ENCODE results near the gene CYP2B6. TPM values are rescaled to one million over a fixed set of nuclear protein-coding genes. Genes with fewer than 3 reads are reported as not detected.
A peak's percentile ranks its signal among the peaks of the same experiment; 100 is the strongest.
"Not testable (repeated sequence)": the region's sequence is repeated elsewhere in the genome, so short reads cannot be mapped to it uniquely, and the experiment has no call there.

CYP2B6 gene
- not detected for total RNA-seq

DNA sequence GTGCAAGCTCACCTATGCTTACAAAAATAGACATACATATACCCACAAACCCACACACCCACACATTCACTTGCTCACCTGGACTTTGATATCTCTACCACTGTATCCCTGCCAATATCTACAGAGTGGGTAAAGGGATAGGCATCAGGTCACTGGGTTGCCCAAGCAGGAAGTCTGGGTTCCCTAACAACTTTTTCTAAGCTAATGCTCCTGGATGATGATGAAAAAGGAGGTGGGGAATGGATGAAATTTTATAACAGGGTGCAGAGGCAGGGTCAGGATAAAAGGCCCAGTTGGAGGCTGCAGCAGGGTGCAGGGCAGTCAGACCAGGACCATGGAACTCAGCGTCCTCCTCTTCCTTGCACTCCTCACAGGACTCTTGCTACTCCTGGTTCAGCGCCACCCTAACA is at the start of gene CYP2B6:
TSS of gene CYP2B6 (plus strand) at position 311 of the 410 bp plus-strand sequence. CDS start at position 335, 24 bp downstream.
- DNase-seq (ENCODE audit: low spot score) (no peak), ATAC-seq (no peak)
- intact Hi-C loops (cut with DNase I), result no loop called here

DNA sequence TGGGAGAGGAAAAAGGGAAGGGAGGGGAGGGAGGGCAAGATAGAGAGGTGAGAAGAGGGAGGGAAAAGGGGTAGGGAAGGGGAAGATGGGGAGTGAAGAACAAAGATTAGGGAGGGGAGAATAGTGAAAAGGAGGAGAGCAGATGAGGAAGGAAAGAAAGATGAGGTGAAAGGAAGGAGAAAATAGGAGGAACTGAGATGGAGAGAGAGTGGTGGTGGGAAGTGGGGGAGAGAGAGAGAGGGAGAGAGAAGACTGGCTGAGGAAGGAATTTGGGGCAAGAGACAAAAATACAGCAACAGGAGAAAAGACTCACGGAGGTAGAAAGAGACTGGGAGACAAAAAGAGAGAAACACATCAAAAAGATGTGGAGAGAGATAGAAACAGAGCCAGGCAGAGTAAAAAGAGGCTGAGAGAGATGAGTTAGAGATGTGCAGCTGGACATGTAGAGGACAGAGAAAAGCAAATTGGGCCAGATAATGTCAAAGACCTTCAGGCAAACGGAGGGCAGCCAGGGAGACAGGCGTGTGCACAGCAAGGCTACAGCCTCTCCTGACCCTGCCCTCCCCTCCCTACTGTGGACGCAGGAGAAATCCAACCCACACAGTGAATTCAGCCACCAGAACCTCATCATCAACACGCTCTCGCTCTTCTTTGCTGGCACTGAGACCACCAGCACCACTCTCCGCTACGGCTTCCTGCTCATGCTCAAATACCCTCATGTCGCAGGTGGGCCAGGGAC is 49.4 kb upstream of the CYP2B6 start:
- DNase-seq (ENCODE audit: low spot score) (no peak), ATAC-seq (no peak)
- intact Hi-C loops (cut with DNase I), result no loop called here

GRCh38 chr19:40945645-40946044 is 45.4 kb upstream of the CYP2B6 start:
- intact Hi-C loops (cut with DNase I), result no loop called here
- no peak for DNase-seq (ENCODE audit: low spot score)
- ATAC-seq, result no peak

DNA sequence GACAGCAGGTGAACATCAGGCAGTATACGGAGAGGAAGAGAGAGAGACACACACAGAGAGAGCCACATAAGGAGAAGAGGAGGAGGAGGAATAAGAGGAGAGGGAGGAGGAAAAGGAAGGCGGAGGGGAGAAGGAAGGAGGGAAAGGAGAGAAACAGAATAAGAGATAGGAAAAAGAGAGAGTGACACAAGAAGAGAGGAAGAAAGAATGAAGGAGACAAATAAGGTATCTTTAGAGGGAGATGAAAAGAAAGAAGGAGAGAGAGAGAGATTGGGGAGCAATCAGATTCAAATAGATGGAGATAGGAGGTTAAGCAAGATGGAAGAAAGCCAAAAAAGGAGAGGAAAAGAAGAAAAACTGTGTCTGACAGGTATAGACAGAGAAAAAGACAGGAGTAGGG is 44.0 kb upstream of the CYP2B6 start:
- DNase-seq (ENCODE audit: low spot score), result no peak
- ATAC-seq, result no peak
- intact Hi-C loops (cut with DNase I), result no loop called here

DNA sequence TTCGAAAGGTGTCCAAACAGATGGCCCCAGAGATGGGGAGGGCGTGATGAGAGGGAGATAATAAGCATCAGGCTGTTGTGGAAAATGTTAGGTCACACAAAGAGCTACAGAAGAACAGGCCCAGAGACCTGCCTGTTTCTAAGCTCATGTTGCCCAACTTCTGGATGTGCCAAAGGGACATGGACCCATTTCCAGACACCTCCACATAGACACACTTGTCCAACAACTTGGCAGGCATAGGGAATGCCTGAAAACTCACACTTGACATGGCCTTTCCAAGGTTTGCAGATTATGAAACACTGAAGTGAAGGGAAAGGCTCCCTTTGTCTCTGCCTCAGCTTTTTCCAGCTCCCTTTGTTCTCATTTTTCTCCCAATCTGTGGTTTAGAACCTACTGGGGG is 43.5 kb upstream of the CYP2B6 start:
- intact Hi-C loops (cut with DNase I), result no loop called here
- no peak for DNase-seq (ENCODE audit: low spot score)
- ATAC-seq, result no peak

DNA sequence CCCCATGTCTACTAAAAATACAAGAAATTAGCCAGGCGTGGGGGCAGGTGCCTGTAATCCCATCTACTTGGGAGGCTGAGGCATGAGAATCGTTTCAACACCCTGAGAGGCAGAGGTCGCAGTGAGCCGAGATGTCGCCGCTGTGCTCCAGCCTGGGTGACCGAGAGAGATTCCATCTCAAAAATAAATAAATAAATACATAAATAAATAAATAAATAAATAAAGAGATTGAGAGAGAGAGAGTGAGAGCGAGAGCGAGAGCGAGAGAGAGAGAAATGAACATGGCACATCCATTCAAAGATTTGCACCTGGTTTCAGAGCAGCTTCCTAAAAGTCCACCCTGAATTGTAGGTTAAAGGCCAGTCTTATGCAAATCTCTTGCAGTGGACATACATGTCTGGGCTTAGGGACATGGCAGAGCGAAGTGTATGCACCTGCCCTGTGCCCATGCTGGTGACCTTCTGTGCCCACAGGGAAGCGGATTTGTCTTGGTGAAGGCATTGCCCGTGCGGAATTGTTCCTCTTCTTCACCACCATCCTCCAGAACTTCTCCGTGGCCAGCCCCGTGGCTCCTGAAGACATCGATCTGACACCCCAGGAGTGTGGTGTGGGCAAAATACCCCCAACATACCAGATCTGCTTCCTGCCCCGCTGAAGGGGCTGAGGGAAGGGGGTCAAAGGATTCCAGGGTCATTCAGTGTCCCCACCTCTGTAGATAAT is 42.3 kb upstream of the CYP2B6 start:
- intact Hi-C loops (cut with DNase I), result no loop called here
- DNase-seq (ENCODE audit: low spot score) (no peak), ATAC-seq (no peak)

DNA sequence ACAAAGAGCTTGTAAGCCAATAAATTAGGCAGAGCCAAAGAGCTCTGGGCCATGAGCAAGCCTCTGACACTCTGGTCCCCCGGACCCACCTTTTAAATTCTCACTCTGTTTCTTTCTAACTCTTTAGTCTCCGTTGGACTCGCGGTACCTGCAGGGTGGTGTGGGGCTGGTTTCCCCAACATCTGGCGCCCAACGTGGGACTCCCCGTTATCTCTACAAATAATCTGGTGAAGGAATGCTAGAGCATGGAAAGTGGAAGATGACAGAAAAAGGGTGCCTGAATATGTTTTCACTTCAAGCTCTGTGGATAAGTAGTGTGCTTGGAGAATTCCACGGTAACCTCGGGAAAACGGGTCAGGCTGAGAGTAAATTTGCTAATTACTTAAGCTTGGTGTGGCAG is 36.5 kb upstream of the CYP2B6 start:
- no peak for DNase-seq (ENCODE audit: low spot score)
- no peak for ATAC-seq
- intact Hi-C loops (cut with DNase I), result no loop called here

- intact Hi-C loops (cut with DNase I), result no loop called here
- ATAC-seq (no peak), DNase-seq (ENCODE audit: low spot score) (no peak)
Observed at GRCh38 chr19:40959338-40959737, 31.7 kb upstream of the CYP2B6 start.

DNA sequence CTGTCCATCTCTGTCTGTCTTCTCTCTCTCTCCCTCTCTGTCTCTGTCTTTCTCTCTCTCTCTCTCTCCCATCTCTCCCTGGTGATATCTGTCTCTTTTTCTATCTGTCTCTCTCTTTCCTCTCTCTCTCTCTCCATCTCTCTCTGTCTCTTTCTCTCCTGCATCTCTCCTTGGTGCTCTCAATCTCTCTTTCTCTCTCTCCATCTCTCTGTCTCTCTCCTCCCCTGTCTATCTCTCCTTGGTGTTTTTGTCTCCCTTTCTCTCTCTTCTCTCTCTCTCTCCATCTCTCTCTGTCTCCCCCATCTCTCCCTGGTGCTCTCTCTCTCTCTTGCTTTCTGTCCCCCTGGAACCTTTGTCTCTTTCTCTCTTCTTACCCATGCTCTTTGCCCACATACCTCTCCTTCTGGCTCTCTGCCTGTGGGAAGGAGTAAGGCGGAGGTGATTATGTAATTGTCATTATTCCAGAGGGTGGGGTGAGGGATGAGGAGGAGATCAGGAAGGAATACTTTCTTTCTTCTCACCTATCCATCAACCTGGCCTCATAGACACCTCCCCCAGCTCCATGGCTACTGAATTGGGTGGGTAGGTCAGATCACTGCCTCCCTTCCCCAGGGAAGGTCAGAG is 30.9 kb upstream of the CYP2B6 start:
- intact Hi-C loops (cut with DNase I), result no loop called here
- ATAC-seq, result no peak
- DNase-seq (ENCODE audit: low spot score), result no peak

DNA sequence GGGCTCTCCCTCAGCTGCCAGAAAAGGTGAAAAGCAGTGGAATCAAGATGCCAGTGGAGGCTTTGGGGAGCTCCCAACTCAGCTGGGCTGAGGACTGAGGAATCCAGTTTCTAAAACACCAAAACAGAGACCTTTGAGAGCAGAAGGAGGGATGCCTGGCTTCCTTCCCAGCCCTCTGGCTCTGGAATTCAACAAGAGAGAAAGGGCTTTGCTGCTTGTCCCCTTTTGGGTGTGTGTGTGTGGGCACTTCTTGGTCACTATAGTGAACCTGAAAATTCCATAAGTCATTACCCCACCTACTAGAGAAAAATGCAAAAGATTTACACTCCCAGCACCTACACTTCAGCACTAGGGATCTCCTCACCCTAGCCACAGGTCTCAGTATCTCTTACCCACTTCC is 30.3 kb upstream of the CYP2B6 start:
- DNase-seq (ENCODE audit: low spot score), result no peak
- intact Hi-C loops (cut with DNase I), result no loop called here
- ATAC-seq, result no peak

GRCh38 chr19:40962460-40962961 is 28.6 kb upstream of the CYP2B6 start:
- peak; percentile 51 for ATAC-seq
- intact Hi-C loops (cut with DNase I), result no loop called here
- DNase-seq (ENCODE audit: low spot score), result no peak

DNA sequence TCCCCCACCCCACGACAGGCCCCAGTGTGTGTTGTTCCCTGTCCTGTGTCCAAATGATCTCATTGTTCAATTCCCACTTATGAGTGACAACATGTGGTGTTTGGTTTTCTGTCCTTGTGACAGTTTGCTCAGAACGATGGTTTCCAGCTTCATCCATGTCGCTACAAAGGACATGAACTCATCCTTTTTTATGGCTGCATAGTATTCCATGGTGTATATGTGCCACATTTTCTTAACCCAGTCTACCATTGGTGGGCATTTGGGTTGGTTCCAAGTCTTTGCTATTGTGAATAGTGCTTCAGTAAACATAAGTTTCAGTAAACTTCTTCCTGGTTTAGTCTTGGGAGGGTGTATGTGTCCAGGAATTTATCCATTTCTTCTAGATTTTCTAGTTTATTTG is 26.7 kb upstream of the CYP2B6 start:
- DNase-seq (ENCODE audit: low spot score); ATAC-seq; intact Hi-C loops (cut with DNase I): not testable (repeated sequence)

DNA sequence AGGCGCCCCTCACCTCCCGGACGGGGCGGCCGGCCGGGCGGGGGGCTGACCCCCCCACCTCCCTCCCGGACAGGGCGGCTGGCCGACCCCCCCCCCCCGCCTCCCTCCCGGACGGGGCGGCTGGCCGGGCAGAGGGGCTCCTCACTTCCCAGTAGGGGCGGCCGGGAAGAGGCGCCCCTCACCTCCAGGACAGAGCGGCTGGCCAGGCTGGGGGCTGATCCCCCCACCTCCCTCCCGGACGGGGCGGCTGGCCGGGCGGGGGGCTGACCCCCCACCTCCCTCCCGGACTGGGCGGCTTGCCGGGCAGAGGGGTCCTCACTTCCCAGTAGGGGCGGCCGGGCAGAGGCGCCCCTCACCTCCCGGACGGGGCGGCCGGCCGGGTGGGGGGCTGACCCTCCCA is 25.7 kb upstream of the CYP2B6 start:
- DNase-seq (ENCODE audit: low spot score); intact Hi-C loops (cut with DNase I); ATAC-seq: not testable (repeated sequence)

- DNase-seq (ENCODE audit: low spot score); ATAC-seq; intact Hi-C loops (cut with DNase I): not testable (repeated sequence)
Observed at GRCh38 chr19:40966591-40966990, 24.5 kb upstream of the CYP2B6 start.

- DNase-seq (ENCODE audit: low spot score); ATAC-seq; intact Hi-C loops (cut with DNase I): not testable (repeated sequence)
Observed at GRCh38 chr19:40968065-40968464, 23.0 kb upstream of the CYP2B6 start.

DNA sequence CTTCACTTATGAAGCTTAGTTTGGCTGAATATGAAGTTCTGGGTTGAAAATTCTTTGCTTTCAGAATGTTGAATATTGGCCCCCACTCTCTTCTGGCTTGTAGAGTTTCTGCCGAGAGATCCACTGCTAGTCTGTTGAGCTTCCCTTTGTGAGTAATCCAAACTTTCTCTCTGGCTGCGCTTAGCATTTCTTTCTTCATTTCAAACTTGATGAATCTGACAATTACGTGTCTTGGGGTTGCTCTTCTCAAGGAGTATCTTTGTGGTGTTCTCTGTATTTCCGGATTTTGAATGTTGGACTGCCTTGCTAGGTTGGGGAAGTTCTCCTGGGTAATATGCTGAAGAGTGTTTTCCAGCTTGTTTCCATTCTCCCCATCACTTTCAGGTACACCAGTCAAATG is 21.4 kb upstream of the CYP2B6 start:
- DNase-seq (ENCODE audit: low spot score); ATAC-seq; intact Hi-C loops (cut with DNase I): not testable (repeated sequence)

GRCh38 chr19:40970396-40971345 is 20.4 kb upstream of the CYP2B6 start:
- DNase-seq (ENCODE audit: low spot score); intact Hi-C loops (cut with DNase I); ATAC-seq: not testable (repeated sequence)

- ATAC-seq (peak; percentile 58), DNase-seq (ENCODE audit: low spot score) (peak; percentile 78)
- intact Hi-C loops (cut with DNase I), result no loop called here
Observed at GRCh38 chr19:40974633-40975037, 16.4 kb upstream of the CYP2B6 start.

DNA sequence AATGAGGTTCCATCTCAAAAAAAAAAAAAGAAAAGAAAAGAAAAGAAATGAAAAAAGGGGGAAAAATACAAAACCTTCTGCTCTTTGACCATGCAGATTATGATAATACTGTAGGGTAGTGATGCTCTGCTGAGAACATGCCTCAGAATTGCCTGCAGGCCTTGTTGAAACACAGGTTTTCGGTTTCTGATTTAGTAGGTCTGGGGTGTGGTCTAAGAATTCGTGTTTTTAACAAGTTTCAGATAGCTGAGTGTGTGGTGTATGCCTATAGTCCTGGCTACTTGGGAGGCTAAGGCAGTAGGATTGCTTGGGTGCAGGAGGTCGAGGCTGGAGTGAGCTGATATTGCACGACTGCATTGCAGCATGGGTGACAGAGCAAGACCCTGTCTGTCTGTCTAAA is 14.9 kb upstream of the CYP2B6 start:
- ATAC-seq (no peak), DNase-seq (ENCODE audit: low spot score) (no peak)
- intact Hi-C loops (cut with DNase I), result no loop called here

All from sciatic nerve (tissue), 2 donors.